Fibroblast of skin of scalp (primary cell): ENCODE measurements around the gene SSNA1.

Source experiments
- DNase-seq: peaks from one replicate; pipeline ENCODE4 v3.0.0-alpha.2; 2013

Gene SSNA1

GRCh38 chr9:137168573-137168903 lies 19.9 kb upstream of the SSNA1 start:
- no peak for DNase-seq

GRCh38 chr9:137168904-137169856 lies 19.3 kb upstream of the SSNA1 start:
- DNase-seq, result no peak

- DNase-seq, result no peak
Observed at GRCh38 chr9:137169896-137170358, 18.5 kb upstream of the SSNA1 start, which contains the start of gene LRRC26. Gene LRRC26, minus strand, starts transcription at chr9:137170051. Its CDS starts 108 bp downstream, at chr9:137169943.

- no peak for DNase-seq
Observed at GRCh38 chr9:137170486-137171148, 17.9 kb upstream of the SSNA1 start.

- DNase-seq, result no peak
Observed at GRCh38 chr9:137171149-137171900, 17.2 kb upstream of the SSNA1 start.

- DNase-seq, result no peak
Observed at GRCh38 chr9:137172901-137173795, 15.3 kb upstream of the SSNA1 start.

- no peak for DNase-seq
Observed at GRCh38 chr9:137173796-137174664, 14.4 kb upstream of the SSNA1 start.

- no peak for DNase-seq
Observed at GRCh38 chr9:137174722-137175293, 13.7 kb upstream of the SSNA1 start.

- DNase-seq, result no peak
Observed at GRCh38 chr9:137175345-137175961, 13.0 kb upstream of the SSNA1 start.

- DNase-seq, result peak; percentile 13
Observed at GRCh38 chr9:137176302-137177182, 11.9 kb upstream of the SSNA1 start.

GRCh38 chr9:137178201-137178938 lies 10.1 kb upstream of the SSNA1 start:
- no peak for DNase-seq

- no peak for DNase-seq
Observed at GRCh38 chr9:137178939-137179630, 9.4 kb upstream of the SSNA1 start.

GRCh38 chr9:137179761-137180160 lies 8.7 kb upstream of the SSNA1 start:
- DNase-seq, result no peak

- DNase-seq, result no peak
Observed at GRCh38 chr9:137180491-137180890, 8.0 kb upstream of the SSNA1 start.

GRCh38 chr9:137181680-137182079 lies 6.8 kb upstream of the SSNA1 start:
- DNase-seq, result no peak

GRCh38 chr9:137182836-137183235 lies 5.6 kb upstream of the SSNA1 start:
- no peak for DNase-seq

GRCh38 chr9:137183980-137184595 lies 4.4 kb upstream of the SSNA1 start:
- DNase-seq, result no peak
